Stimulated activated CD4-positive, alpha-beta T cell treated with anti-CD3 and anti-CD28 coated beads, Interleukin-4, amount 100 ng/mL, for 24 hours (primary cell): ENCODE data around the gene NPR1.
"Not testable (repeated sequence)": the region's sequence is repeated elsewhere in the genome, so short reads cannot be mapped to it uniquely, and the experiment has no call there.

Experiments used
- DNase-seq: peaks from one replicate; pipeline ENCODE4 v3.0.0-alpha.2; 2020

Gene NPR1

DNA sequence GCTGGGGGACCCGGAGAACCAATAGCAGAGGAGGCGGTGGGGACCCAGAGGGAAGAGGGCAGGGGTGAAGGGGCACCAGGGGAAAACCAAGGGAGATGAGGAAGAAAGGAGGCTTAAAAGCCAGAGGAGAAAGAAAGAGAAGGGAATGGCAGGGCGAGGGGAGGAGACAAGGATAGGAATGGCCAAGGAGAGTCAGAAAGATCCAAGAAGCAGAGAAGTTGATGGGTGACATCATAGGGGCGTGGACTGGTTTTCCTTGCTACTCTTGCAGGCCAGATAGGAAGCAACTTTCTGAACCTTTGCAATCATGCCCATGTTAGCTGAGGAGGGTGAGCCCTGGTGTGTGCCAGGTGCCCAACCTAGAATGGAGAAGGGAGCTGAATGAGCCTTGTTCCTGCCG is 5.4 kb downstream of the NPR1 start:
- no peak for DNase-seq

DNA sequence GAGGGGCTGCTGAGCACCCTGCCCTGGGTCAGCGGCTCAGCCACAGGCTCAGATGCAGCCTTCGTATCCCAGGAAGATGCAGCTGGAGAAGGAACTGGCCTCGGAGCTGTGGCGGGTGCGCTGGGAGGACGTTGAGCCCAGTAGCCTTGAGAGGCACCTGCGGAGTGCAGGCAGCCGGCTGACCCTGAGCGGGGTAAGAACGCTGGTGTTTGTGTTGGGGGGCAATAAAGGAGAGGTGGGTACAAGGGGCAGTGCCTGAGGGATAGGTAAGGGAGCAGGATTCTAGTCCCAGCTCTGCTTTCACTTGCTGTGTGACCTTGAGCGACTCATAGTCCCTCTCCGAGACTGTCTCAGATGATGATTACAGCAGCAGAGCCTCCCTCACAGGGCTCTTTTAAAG is 6.4 kb downstream of the NPR1 start:
- DNase-seq: no peak

DNA sequence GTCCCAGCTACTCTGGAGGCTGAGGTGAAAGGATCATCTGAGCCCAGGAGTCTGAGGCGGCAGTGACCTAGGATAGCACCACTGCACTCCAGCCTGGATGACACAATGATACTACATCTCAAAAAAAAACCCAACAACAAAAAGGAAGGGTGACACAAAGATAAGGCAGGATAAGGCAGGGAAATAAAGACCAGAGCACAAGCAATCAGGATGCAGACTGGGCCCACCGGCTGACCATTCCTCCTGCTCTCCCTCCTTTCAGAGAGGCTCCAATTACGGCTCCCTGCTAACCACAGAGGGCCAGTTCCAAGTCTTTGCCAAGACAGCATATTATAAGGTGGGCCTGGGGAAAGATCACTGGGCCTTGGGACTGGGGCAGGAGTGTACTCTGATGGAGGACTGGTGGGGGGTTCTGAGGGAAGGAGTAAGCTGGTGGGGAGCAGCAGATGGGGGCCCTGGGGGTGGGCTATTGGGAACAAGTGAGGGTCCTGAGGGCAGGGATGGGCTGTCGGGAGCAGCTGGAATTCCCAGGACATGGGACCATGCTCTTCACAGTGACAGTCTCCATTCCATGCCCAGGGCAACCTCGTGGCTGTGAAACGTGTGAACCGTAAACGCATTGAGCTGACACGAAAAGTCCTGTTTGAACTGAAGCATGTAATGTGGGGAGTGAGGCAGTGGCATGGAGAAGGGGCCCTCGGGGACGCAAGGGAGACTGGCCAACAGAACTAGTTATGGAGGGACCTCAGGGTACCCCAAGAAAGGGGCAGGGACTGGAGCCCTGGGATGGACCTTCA is 7.3 kb downstream of the NPR1 start:
- DNase-seq: no peak

DNA sequence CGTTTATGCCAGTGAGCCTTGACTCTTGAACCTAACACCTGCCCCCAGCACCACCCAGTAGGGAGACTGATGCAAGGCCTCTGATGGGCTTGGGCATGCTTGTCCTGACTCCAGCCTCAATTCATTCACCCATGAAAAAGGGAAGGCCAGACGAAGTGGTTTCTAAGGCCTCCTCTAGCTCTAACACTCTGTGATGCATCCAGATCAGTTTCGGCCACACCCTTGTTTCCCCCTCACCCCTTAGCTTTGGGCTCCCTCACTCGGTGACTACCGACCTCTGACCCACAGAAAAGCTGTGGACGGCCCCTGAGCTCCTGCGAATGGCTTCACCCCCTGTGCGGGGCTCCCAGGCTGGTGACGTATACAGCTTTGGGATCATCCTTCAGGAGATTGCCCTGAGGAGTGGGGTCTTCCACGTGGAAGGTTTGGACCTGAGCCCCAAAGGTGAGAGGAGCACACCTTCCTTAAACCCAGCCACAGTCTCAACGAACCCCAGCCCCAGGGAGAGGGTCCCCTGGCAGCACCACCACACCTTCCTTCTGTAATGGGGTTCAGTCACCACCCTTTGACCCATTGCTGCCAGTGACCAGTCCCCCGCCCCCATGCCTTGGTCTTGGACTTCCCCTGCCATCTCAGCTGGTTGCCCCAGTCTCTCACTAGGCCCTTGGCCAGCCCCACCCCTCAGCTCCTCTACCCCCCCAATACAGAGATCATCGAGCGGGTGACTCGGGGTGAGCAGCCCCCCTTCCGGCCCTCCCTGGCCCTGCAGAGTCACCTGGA is 9.0 kb downstream of the NPR1 start:
- no peak for DNase-seq

DNA sequence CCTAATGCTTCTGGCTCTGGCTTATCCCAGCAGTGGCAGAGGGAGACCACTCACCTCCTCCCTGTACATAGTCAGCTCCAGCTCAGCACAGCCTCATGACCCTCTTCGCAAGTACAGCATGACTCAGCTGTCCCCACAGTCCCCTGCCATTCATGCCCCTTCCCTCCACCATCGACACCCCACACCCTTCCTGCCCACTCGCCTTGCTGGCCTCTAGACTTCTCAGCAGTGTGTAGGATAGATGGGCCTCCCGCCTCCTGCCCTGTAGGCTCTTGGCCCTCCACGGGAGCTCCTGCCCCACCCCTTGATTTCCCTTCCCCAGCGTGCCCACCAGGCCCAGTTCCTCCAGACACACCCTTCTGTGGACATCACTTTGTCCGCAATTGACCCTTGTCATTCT is 9.8 kb downstream of the NPR1 start:
- DNase-seq: no peak

DNA sequence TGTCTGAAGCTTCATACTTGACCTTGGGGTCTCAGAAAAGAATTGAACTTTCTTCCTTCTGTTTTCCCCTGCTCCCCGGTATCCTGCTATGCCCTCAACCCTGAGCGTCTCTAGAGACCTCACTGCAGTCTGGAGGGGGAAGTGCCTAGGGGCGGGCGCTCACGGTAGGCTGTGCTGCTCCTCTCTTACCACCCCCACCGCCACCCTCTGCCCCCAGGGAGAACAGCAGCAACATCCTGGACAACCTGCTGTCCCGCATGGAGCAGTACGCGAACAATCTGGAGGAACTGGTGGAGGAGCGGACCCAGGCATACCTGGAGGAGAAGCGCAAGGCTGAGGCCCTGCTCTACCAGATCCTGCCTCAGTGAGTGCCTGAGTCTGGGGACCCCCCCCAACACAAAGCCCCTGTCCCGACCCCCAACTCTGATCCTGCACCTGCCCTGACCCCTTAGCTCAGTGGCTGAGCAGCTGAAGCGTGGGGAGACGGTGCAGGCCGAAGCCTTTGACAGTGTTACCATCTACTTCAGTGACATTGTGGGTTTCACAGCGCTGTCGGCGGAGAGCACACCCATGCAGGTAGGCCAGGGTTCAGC is 10.3 kb downstream of the NPR1 start:
- DNase-seq: no peak

DNA sequence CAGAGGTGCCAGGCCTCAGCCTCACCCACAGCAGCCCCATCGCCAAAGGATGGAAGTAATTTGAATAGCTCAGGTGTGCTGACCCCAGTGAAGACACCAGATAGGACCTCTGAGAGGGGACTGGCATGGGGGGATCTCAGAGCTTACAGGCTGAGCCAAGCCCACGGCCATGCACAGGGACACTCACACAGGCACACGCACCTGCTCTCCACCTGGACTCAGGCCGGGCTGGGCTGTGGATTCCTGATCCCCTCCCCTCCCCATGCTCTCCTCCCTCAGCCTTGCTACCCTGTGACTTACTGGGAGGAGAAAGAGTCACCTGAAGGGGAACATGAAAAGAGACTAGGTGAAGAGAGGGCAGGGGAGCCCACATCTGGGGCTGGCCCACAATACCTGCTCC is 15.0 kb downstream of the NPR1 start:
- DNase-seq: no peak

DNA sequence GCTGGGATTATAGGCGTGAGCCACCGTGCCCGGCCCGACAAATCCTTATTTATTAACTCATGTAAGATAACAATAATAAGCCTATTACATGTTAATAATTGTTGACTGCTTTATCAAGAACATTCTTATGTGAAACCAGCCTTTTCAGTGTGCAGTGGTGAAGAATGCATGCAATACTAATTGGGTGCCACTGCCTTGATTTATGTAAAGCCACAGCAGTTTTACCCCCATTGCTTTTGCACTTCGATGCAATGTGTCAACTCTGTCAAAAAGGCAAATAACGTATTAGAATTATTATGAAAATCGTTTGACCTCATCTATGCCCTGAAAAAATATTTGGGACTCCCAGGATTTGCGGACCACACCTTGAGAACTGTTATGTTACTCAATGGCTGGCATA is 18.3 kb downstream of the NPR1 start:
- DNase-seq: no peak

DNA sequence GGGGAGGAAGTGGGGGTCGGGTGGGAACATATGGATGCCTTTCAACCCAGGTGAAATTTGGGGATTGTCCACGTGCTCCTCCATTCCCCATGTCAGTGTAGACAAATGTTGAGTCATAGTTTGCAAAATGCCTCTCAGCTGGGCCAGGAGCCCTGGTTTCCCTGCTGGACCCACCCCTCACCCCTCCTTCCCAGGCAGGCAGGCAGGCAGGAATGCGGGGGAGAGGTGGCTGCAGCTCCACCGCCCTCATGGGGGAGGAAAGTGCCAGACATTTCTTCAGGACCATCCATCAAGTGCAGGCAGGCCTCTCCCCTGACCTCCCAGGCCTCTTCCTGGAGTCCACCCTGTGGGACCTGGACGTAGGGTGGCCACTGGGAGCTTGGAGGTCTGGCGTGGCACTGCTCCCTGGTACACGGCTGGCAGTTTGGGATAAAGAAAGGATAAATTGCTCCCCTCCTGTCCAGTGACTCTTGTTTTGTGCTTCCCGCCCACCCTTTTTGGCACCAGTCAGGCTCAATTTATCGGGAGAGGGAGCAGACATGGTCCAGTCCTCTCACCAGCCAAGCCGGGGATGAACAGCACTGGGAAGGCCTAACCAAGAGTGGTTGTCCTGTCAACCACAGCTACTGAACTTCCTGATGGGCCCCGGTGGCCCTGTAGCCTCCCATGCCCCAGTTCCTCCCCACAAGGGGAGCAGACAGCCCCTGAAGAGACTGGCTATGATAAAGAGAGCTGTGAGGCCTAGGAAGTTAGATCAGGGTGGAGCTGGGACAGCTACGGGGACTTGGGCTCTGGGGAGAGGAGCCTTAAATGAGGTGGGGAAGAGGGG is 18.9 kb downstream of the NPR1 start:
- no peak for DNase-seq

DNA sequence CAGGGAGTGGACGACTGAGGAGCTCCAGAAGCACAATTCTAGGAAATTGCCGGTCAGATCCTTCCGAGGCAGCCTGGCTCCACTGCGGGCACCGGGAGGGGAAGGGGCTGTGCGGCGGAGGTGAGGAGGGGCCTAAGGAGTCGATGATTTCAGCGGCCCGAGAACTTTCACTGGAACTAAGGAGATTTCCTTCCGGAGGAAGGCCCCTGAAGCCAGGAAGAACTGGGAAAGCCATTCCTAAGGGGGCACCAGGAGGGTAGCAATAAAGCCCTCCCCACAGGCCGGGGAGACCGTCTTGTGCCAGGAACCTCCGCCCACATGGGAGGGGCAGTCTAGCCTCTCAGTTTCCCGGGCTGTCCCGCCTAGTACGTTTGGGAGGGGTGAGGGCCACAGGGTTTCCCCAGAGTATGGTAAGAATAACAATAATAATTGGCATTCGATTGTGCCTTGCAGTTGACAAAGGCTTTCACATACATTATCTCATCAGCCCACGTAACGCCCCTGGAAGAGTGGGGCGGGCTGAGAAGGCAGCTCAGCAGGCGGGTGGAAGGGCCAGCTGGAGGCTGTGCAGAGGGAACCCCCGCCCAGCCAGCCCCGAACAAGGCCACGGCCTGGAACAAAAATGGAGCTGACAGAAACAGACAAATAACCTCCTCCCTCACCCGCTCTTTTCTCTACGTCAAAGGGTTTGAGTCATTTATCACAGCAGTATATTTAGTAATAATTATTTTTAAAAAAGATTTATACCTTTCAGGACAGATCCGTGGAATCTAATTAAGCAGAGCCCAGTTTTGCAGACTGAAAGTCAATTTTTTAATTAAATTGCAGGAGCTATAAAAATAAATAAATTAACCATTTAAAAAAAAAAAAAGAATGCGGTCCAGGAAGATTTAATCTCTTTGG is 19.8 kb downstream of the NPR1 start:
- DNase-seq: no peak

DNA sequence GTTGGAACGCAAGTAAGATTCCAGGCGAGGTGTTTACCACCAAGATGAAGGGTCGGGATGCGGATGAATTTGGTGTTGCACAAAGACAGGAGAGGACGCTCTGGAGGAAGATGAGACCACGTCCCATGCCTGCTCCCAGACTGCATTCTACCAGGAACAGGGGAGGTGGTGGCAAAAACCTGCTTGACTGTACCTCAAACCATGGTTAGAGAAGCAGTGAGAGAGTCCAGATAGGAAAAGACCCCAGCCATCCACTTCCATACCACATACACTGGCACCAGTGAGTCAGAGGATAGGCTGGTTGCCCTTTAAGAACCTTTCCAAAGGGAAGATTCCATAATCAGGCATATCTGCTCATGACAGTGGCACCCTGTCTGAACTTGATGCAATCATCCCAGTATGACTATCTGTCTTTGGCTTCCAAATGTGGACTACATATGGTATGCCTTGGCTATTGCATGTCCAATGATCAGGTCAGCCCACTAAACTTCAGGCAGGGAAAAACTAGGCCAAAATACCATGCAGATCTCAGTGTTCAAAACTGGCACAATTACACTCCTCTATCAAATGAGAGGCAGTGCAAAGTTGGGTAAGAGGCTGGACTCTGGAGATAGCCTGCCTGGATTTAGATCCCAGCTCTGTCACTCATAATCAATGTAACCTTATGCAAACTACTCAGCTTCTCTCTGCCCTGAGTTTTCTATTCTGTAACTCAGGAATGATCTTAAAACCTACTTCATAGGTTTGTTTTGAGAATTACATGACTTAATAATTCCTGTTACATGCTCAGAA is 20.6 kb downstream of the NPR1 start:
- DNase-seq: no peak

DNA sequence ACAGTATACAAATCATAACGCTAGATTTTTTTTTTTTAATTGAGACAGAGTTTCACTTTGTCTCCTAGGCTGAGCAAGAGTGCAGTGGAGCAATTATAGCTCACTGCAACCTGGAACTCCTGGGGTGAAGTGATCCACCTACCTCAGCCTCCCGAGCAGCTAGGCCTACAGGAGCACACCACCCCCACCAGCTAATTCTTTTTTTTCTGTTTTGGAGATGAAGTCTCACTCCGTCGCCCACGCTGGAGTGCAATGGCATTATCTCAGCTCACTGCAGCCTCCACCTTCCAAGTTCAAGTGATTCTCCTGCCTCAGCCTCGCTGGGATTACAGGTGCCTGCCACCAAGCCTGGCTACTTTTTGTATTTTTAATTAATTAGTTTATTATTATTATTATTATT is 21.3 kb downstream of the NPR1 start:
- no peak for DNase-seq

DNA sequence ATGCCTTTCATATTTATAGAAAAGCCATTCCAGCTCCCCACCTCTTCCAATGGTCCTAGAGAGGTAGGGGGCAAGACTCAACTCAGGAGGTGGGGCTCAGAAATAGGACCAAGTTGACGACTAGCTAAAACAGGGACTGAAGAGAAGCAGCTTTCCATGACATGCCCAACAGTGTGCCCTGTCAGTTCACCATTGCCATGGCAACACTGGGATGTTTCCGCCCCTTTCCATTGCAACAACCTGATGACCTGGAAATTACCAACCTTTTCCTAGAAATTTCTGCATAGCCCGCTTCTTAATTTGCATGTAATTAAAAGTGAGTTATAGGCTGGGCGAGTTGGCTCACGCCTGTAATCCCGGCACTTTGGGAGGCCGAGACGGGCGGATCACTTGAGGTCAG is 27.0 kb downstream of the NPR1 start:
- DNase-seq: no peak

DNA sequence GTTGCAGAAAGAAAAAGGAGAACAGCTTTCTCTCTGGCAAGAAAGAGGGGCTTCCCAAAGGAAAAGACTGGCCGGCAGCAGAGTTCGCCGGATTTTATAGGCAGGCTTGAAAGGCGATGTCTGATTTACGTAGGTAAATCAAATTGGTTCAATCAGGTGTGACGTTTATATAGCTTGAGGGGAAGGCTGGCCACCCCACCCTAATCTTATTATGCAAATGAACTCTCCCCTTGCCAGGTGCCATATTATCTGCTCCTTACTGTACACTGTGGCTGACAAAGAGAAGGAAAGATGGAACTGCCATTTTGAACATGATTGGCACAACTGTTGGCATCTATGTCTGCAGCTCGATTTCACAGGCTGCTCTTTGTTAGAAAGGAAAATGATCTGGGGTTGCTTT is 32.5 kb downstream of the NPR1 start:
- DNase-seq: no peak

DNA sequence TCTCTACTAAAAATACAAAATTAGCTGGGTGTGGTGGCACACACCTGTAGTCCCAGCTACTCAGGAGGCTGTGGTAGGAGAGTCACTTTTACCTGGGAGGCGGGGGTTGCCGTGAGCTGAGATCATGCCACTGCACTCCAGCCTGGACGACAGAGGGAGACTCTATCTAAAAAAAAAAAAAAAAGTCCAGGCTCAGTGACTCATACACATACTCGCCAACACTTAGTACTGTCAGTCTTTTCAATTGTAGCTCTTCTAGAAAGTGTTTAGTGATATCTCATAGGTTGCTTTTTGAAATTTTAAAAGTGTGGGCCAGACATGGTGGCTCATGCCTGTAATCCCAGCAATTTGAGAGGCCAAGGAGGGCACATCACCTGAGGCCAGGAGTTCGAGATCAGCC is 37.7 kb downstream of the NPR1 start:
- not testable (repeated sequence) for DNase-seq

DNA sequence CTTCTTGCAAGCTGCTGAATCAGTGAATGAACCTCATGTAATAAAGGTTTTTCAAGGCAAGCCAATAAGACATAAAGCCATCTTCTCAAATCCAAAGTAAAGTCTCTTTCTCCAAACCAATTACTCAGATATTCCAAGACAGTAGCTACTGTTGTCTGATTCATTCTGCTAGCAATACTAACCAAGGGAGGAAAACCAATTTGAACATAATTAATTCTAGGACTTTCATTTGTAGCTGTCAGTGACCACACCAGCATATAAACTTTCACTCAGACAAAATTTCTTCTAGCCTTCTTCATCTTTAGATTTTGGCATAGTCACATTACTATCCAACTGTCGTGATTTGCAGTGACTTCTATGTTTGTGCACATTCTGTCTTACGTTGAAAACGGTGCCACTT is 38.8 kb downstream of the NPR1 start:
- DNase-seq: no peak

DNA sequence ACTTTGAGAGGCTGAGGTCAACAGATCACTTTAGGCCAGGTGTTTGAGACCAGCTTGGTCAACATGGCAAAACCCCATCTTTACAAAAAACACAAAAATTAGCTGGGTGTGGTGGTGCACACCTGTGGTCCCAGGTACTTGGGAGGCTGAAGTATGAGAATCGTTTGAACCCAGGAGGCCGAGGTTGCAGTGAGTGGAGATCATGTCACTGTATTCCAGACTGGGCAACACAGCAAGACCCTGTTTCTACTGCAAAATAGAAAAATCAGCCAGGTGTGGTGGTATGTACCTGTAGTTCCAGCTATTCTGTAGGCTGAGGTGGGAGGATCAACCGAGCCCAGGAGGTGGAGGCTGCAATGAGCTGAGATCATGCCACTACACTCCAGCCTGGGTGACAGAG is 45.2 kb downstream of the NPR1 start:
- no peak for DNase-seq

DNA sequence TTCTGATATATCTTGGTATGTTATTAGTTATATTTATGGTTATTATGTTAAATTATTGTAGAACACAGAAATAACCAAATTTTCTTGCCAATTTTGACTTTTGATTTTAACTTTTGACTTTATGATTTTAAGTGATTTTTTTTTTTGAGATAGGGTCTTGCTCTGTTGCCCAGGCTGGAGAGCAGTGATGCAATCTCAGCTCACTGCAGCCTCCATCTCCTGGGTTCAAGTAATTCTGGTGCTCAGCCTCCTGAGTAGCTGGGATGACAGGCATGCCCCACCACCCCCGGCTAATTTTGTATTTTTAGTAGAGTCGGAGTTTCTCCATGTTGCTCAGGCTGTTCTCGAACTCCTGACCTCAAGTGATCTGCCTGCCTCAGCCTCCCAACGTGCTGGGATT is 46.1 kb downstream of the NPR1 start:
- DNase-seq: not testable (repeated sequence)

DNA sequence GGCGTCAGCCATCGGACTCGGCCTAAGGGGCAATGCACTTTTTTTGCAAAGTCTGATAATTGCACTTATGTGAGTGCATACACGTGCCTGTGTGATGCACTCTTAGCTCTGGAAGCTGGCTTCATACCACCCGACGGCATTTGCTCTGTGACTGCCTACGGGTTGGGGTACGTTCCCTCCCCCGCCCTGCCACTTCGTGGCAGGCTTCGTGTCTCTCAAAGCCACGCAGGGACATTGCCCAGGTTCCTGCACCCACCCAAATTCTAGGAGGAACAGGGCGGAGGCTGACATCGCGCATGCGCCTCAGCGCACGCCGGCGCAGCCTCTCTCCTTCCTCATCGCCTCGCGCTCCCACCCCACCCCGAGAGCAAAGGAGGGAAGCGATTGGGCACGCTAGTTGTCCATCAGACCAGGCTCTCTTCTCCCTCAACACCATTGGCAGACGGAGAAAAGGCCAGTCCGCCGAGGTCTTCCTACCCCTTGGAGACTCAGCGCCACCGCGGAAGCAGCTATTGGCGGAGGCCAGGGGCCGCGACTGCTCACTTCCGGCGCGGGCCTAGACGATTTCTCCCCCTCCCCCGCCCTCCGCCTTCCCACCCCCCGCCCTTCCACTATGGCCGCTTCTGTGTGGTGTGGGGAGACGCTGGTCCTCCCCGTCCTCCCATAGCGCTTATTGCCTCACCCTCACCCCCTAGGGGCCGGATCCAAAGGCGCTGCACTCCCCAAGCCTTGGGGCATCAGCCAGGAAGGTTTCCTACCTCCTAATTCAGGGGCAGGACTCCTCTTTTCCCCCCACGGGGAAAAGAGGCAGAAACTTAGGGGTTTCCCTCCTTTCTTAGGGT is 49.2 kb downstream of the NPR1 start, which contains the start of gene INTS3:
Gene INTS3, plus strand, starts transcription at position 588 of the 842 bp plus-strand sequence. CDS start 585 bp downstream, outside the sequence.
- peak; percentile 100 for DNase-seq
